Trophoblast cell (in vitro differentiated cells and primary cell): ENCODE results near the gene CACNB3.

Source experiments
- DNase-seq, 2 donors: peaks; one replicate each; pipeline ENCODE4 v3.0.0-alpha.2; 2016
- H2AFZ ChIP-seq: 2 replicates; pipeline ENCODE4 v1.6.1; 2013; ENCODE audit warnings: low read length, moderate library complexity, mild to moderate bottlenecking; ENCODE audit not compliant: insufficient read depth, poor library complexity
- H2AK5ac ChIP-seq: 2 replicates; pipeline ENCODE4 v1.6.1; 2013; ENCODE audit warnings: mild to moderate bottlenecking, low read length
- H2BK120ac ChIP-seq: 2 replicates; pipeline ENCODE4 v1.6.1; 2013; ENCODE audit warnings: low read length, mild to moderate bottlenecking, moderate library complexity; ENCODE audit not compliant: insufficient read depth, poor library complexity
- H2BK12ac ChIP-seq: 2 replicates; pipeline ENCODE4 v1.6.1; 2013; ENCODE audit warnings: mild to moderate bottlenecking, low read length, moderate library complexity
- H2BK5ac ChIP-seq: 2 replicates; pipeline ENCODE4 v1.6.1; 2013; ENCODE audit warnings: low read length, low read depth, moderate library complexity, mild to moderate bottlenecking; ENCODE audit not compliant: poor library complexity
- H3K14ac ChIP-seq: 2 replicates; pipeline ENCODE4 v1.6.1; 2013; ENCODE audit warnings: mild to moderate bottlenecking, low read length
- H3K18ac ChIP-seq: 2 replicates; pipeline ENCODE4 v1.6.1; 2013; ENCODE audit warnings: mild to moderate bottlenecking, low read length
- H3K23ac ChIP-seq: 2 replicates; pipeline ENCODE4 v1.6.1; 2013; ENCODE audit warnings: low read length
- H3K27ac ChIP-seq: 2 replicates; pipeline ENCODE4 v1.5.1; 2013; ENCODE audit warnings: low read depth, mild to moderate bottlenecking, inconsistent platforms, low read length, moderate library complexity
- H3K27me3 ChIP-seq: 2 replicates; pipeline ENCODE4 v1.6.1; 2013; ENCODE audit warnings: inconsistent platforms, mild to moderate bottlenecking, low read length, moderate library complexity; ENCODE audit not compliant: insufficient read depth
- H3K36me3 ChIP-seq, 2 experiments: 1 replicate in 1 of 2; 2 replicates in 1 of 2; pipeline ENCODE4 v1.6.1; 2013; ENCODE audit warnings: low read length in 2 of 2, mild to moderate bottlenecking in 2 of 2, moderate library complexity in 1 of 2; ENCODE audit not compliant: insufficient read depth in 2 of 2, control insufficient read depth in 1 of 2
- H3K4ac ChIP-seq: 2 replicates; pipeline ENCODE4 v1.6.1; 2013; ENCODE audit warnings: low read depth, mild to moderate bottlenecking, low read length, moderate library complexity
- H3K4me1 ChIP-seq, 2 experiments: 1 replicate in 1 of 2; 2 replicates in 1 of 2; pipeline ENCODE4 v1.6.1; 2013; ENCODE audit warnings: low read length in 2 of 2, mild to moderate bottlenecking in 2 of 2, moderate library complexity in 1 of 2; ENCODE audit not compliant: insufficient read depth in 2 of 2, control insufficient read depth in 1 of 2
- H3K4me2 ChIP-seq: 2 replicates; pipeline ENCODE4 v1.6.1; 2013; ENCODE audit warnings: inconsistent platforms, mild to moderate bottlenecking, low read length, moderate library complexity
- H3K4me3 ChIP-seq: 2 replicates; pipeline ENCODE4 v1.5.1; 2013; ENCODE audit warnings: mild to moderate bottlenecking, low read depth, low read length, inconsistent platforms
- H3K79me1 ChIP-seq: one replicate; pipeline ENCODE4 v1.6.1; 2013; ENCODE audit warnings: low read length
- H3K79me2 ChIP-seq: 2 replicates; pipeline ENCODE4 v1.6.1; 2013; ENCODE audit warnings: low read length, mild to moderate bottlenecking; ENCODE audit not compliant: control insufficient read depth, insufficient read depth, poor library complexity
- H3K9ac ChIP-seq: 2 replicates; pipeline ENCODE4 v1.6.1; 2013; ENCODE audit warnings: mild to moderate bottlenecking, low read length
- H3K9me3 ChIP-seq: 2 replicates; pipeline ENCODE4 v1.6.1; 2013; ENCODE audit warnings: low read depth, mild to moderate bottlenecking, control low read depth, inconsistent platforms, low read length; ENCODE audit not compliant: insufficient read depth
- H4K12ac ChIP-seq: 2 replicates; pipeline ENCODE4 v1.6.1; 2013; ENCODE audit warnings: low read depth, mild to moderate bottlenecking, low read length, moderate library complexity
- H4K8ac ChIP-seq: 2 replicates; pipeline ENCODE4 v1.6.1; 2013; ENCODE audit warnings: low read depth, mild to moderate bottlenecking, low read length, moderate library complexity
- H4K91ac ChIP-seq: one replicate; pipeline ENCODE4 v1.6.1; 2013; ENCODE audit warnings: low read depth, mild to moderate bottlenecking, low read length, moderate library complexity
- WGBS: extraction: QIAGEN DNeasy Blood & Tissue Kit; methylation state at CpG from one replicate; pipeline ENCODE4 v1.1.7; 2013; ENCODE audit warnings: missing lambda C conversion rate; ENCODE audit not compliant: insufficient read length, insufficient coverage; ENCODE audit errors: extremely low coverage; 5-methylcytosine and 5-hydroxymethylcytosine counted together

CACNB3 gene

GRCh38 chr12:48827026-48827425 is 8.7 kb downstream of the CACNB3 start:
- no peak for DNase-seq
- no peak overlapping the region for H3K27ac ChIP-seq
- H2AFZ ChIP-seq = no peak overlapping the region
- no peak overlapping the region for H2BK12ac ChIP-seq
- no peak overlapping the region for H3K18ac ChIP-seq
- no peak overlapping the region for H3K4ac ChIP-seq
- H4K8ac ChIP-seq = no peak overlapping the region
- H3K4me1 ChIP-seq = no peaks in the 10 kb centered on the region
- no peak overlapping the region for H4K12ac ChIP-seq
- H3K79me2 ChIP-seq = no peaks in the 10 kb centered on the region
- no peak overlapping the region for H3K4me3 ChIP-seq
- H3K9ac ChIP-seq = no peak overlapping the region
- H3K23ac ChIP-seq = no peak overlapping the region
- no peaks in the 10 kb centered on the region for H3K27me3 ChIP-seq
- H4K91ac ChIP-seq = no peak overlapping the region
- H3K9me3 ChIP-seq = no peaks in the 10 kb centered on the region
- H2AK5ac ChIP-seq = no peak overlapping the region
- no peak overlapping the region for H2BK5ac ChIP-seq
- H3K4me2 ChIP-seq = no peak overlapping the region
- no peak overlapping the region for H3K14ac ChIP-seq
- no peaks in the 10 kb centered on the region for H3K79me1 ChIP-seq
- no CpG with 5 or more reads among the region's 8 CpGs for WGBS
- H2BK120ac ChIP-seq = no peak overlapping the region
- peaks cover 78 to 88% of the 10 kb centered on the region in 2 experiments for H3K36me3 ChIP-seq

DNA sequence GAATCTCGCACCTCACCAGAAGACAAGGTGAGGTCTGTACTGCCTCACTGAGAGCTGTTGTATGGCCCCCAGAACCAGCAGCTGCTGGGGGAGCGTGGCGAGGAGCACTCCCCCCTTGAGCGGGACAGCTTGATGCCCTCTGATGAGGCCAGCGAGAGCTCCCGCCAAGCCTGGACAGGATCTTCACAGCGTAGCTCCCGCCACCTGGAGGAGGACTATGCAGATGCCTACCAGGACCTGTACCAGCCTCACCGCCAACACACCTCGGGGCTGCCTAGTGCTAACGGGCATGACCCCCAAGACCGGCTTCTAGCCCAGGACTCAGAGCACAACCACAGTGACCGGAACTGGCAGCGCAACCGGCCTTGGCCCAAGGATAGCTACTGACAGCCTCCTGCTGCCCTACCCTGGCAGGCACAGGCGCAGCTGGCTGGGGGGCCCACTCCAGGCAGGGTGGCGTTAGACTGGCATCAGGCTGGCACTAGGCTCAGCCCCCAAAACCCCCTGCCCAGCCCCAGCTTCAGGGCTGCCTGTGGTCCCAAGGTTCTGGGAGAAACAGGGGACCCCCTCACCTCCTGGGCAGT is 9.3 kb downstream of the CACNB3 start:
- H4K91ac ChIP-seq = no peak overlapping the region

DNA sequence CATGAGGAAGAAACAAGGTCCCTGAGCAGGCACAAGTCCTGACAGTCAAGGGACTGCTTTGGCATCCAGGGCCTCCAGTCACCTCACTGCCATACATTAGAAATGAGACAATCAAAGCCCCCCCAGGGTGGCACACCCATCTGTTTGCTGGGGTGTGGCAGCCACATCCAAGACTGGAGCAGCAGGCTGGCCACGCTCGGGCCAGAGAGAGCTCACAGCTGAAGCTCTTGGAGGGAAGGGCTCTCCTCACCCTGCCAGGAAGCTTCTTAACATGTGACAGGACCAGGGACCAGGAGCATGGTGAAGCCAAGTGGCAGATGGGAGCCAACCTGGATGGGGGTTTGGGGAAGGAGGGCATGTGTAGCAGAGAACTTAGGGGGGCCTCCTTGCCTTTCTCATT is 10.0 kb downstream of the CACNB3 start:
- Histone ChIP-seq H3K36me3 (peaks cover 85 to 99% of the 10 kb centered on the region in 2 experiments), H3K9ac (no peak overlapping the region), H3K4me2 (no peak overlapping the region), H3K4me1 (no peaks in the 10 kb centered on the region), H4K8ac (no peak overlapping the region), H3K27ac (no peak overlapping the region), H2BK12ac (no peak overlapping the region), H3K79me1 (no peaks in the 10 kb centered on the region), H3K18ac (no peak overlapping the region), H4K12ac (no peak overlapping the region), H2AFZ (no peak overlapping the region), H3K9me3 (no peaks in the 10 kb centered on the region), H2AK5ac (no peak overlapping the region), H3K4ac (no peak overlapping the region), H3K27me3 (no peaks in the 10 kb centered on the region), H2BK5ac (no peak overlapping the region), H3K79me2 (no peaks in the 10 kb centered on the region), H4K91ac (no peak overlapping the region), H3K23ac (no peak overlapping the region), H2BK120ac (no peak overlapping the region), H3K4me3 (no peak overlapping the region), H3K14ac (no peak overlapping the region)
- WGBS = no CpG with 5 or more reads among the region's 2 CpGs
- DNase-seq = no peak

More for the DNA sequence above, 9.3 kb downstream of the CACNB3 start:
- H3K4me2 ChIP-seq = no peak overlapping the region
- no peaks in the 10 kb centered on the region for H3K4me1 ChIP-seq
- H3K79me1 ChIP-seq = no peaks in the 10 kb centered on the region
- no peak overlapping the region for H2BK120ac ChIP-seq
- H3K79me2 ChIP-seq = no peaks in the 10 kb centered on the region
- H3K18ac ChIP-seq = no peak overlapping the region
- H3K23ac ChIP-seq = no peak overlapping the region
- no peaks in the 10 kb centered on the region for H3K27me3 ChIP-seq
- H3K4ac ChIP-seq = no peak overlapping the region
- H2BK12ac ChIP-seq = no peak overlapping the region
- H4K8ac ChIP-seq = no peak overlapping the region
- no peak overlapping the region for H3K9ac ChIP-seq
- no peak overlapping the region for H2AK5ac ChIP-seq
- H3K14ac ChIP-seq = no peak overlapping the region
- H3K36me3 ChIP-seq = peaks cover 82 to 94% of the 10 kb centered on the region in 2 experiments
- no peak overlapping the region for H4K12ac ChIP-seq
- peak overlapping the region; percentile 5 for H3K4me3 ChIP-seq
- DNase-seq = no peak
- H2AFZ ChIP-seq = no peak overlapping the region
- H3K9me3 ChIP-seq = no peaks in the 10 kb centered on the region
- WGBS = no CpG with 5 or more reads among the region's 17 CpGs
- H3K27ac ChIP-seq = no peak overlapping the region
- H2BK5ac ChIP-seq = no peak overlapping the region

DNA sequence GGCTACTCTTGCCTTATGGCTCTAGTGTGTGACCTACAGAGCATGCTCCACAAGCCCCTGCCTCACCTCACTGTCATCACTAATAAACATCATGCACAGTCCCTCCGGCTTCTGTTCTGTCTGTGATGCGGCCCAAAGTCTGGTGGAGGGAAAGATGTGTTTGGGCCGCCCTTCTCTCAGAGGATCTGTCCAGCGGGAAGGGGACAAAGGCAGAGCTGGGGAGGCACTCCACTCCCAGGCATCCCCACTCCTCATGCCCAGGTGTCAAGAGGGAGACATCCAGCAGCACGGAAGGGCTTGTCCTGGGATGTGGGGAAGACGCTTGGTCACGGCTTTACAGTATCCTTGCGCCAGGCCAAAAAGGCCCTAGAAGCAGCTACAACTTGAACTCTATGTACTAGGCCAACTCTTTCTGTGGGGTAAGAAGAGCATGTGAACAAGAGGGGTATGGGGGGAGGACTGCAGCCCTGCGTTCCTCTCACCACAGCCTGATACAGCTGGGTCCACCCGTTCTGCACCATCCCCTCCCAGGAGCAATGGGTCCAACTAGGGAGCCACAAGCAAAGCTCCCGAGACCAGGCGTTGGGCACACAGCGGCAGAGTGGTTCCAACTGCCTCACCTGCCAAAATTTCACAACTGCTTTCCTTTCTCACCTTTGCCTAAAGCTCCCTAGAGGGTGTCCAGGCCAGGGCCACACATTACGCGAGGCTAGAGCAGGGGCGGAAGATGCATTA is 10.7 kb downstream of the CACNB3 start:
- no peak overlapping the region for H2AK5ac ChIP-seq
- H4K91ac ChIP-seq = no peak overlapping the region
- no peak overlapping the region for H3K18ac ChIP-seq
- no peaks in the 10 kb centered on the region for H3K4me1 ChIP-seq
- no CpG with 5 or more reads among the region's 16 CpGs for WGBS
- H3K36me3 ChIP-seq = peaks cover 81 to 96% of the 10 kb centered on the region in 2 experiments
- no peaks in the 10 kb centered on the region for H3K27me3 ChIP-seq
- H3K9ac ChIP-seq = no peak overlapping the region
- no peak overlapping the region for H2BK12ac ChIP-seq
- no peak for DNase-seq
- no peak overlapping the region for H2AFZ ChIP-seq
- no peaks in the 10 kb centered on the region for H3K9me3 ChIP-seq
- no peak overlapping the region for H4K12ac ChIP-seq
- H3K4ac ChIP-seq = no peak overlapping the region
- no peaks in the 10 kb centered on the region for H3K79me1 ChIP-seq
- H3K4me3 ChIP-seq = no peak overlapping the region
- H2BK120ac ChIP-seq = no peak overlapping the region
- no peak overlapping the region for H4K8ac ChIP-seq
- no peak overlapping the region for H2BK5ac ChIP-seq
- no peak overlapping the region for H3K14ac ChIP-seq
- H3K79me2 ChIP-seq = no peaks in the 10 kb centered on the region
- H3K23ac ChIP-seq = no peak overlapping the region
- no peak overlapping the region for H3K27ac ChIP-seq
- H3K4me2 ChIP-seq = no peak overlapping the region
